K562 (cell line): ENCODE measurements around the gene NAV2. TPM values are rescaled to one million over a fixed set of nuclear protein-coding genes. Genes with fewer than 3 reads are reported as not detected.

Source experiments
- ARID4B ChIP-seq: sonication (generic); formaldehyde crosslinking; IDR thresholded peaks from 2 replicates; pipeline ENCODE4 v1.8.0; 2022; ENCODE audit warnings: mild to moderate bottlenecking, missing genetic modification reagents
- DACH1 ChIP-seq: fragments of 450-650 bp; IDR thresholded peaks from 2 replicates; pipeline ENCODE4 v1.6.1; 2018; ENCODE audit not compliant: partially characterized antibody
- FOXA3 ChIP-seq, 2 experiments: fragments of 450-650 bp in 1 of 2; sonication (generic) in 1 of 2; formaldehyde crosslinking; IDR thresholded peaks in 1 of 2; conservative IDR thresholded peaks in 1 of 2; 2 replicates each; pipeline versions ENCODE4 v1.4.0 to v1.8.0; 2020 to 2022; ENCODE audit warnings: mild to moderate bottlenecking in 2 of 2, missing genetic modification reagents in 1 of 2
- GATA2 ChIP-seq: sonication (generic); formaldehyde crosslinking; IDR thresholded peaks from 2 replicates; pipeline ENCODE4 v1.4.0; 2020; ENCODE audit warnings: mild to moderate bottlenecking, missing genetic modification reagents
- IRF9 ChIP-seq: fragments of 450-650 bp; IDR thresholded peaks from 2 replicates; pipeline ENCODE4 v1.6.1; 2016; ENCODE audit warnings: missing biosample characterization, missing genetic modification characterization
- LEF1 ChIP-seq: fragments of 450-650 bp; IDR thresholded peaks from 2 replicates; pipeline ENCODE4 v1.6.1; 2016; ENCODE audit warnings: mild to moderate bottlenecking
- NR2C2 ChIP-seq, 2 experiments: fragments of 200-800 bp in 1 of 2; sonication (Bioruptor generic) in 1 of 2; sonication (generic) in 1 of 2; formaldehyde crosslinking in 1 of 2; IDR thresholded peaks; 2 replicates each; pipeline versions ENCODE4 v1.6.1 to v1.8.0; 2016 to 2022; ENCODE audit warnings: mild to moderate bottlenecking in 1 of 2, missing compliant biosample characterization in 1 of 2, missing genetic modification characterization in 1 of 2, missing genetic modification reagents in 1 of 2
- PHF20 ChIP-seq: fragments of 450-650 bp; IDR thresholded peaks from 2 replicates; pipeline ENCODE4 v1.6.1; 2018; ENCODE audit not compliant: partially characterized antibody
- ZBTB17 ChIP-seq: fragments of 450-650 bp; formaldehyde crosslinking; IDR thresholded peaks from 2 replicates; pipeline ENCODE4 v1.4.0; 2020; ENCODE audit warnings: mild to moderate bottlenecking
- ZNF592 ChIP-seq: fragments of 450-650 bp; IDR thresholded peaks from 2 replicates; pipeline ENCODE4 v1.6.1; 2017; ENCODE audit warnings: antibody characterized with exemption, mild to moderate bottlenecking
- polyA plus RNA-seq, 8 experiments: library from polyadenylated mRNA; depleted of rRNA in 4 of 8; stranded (reverse) in 5 of 8; unstranded in 3 of 8; fragments of >200 nt; fragmentation: Nextera tagmentation in 2 of 8; fragmentation: Illumina TruSeq in 1 of 8; extraction: Ambion mirVana in 2 of 8; extraction: Trizol in 1 of 8; gene quantifications; 2 replicates each; pipeline versions ENCODE4 v1.2.1 to v1.2.3, GENCODE V29; 2011 to 2014; ENCODE audit warnings: inconsistent platforms in 1 of 8, missing spikeins in 1 of 8
- total RNA-seq, 7 experiments: library from RNA; depleted of rRNA in 6 of 7; stranded (reverse); fragments of >200 nt in 6 of 7; fragmentation: Illumina TruSeq in 2 of 7; extraction: Trizol in 2 of 7; gene quantifications; 2 replicates each; pipeline versions ENCODE4 v1.2.1 to v1.2.3, GENCODE V29; 2011 to 2021; ENCODE audit warnings: low replicate concordance in 1 of 7
- TF ChIP-seq, protein P1 (sequence below): fragments of 250-450 bp; sonication (Bioruptor Pico); IDR thresholded peaks from 2 replicates; pipeline ENCODE4 v1.4.0; 2020; ENCODE audit warnings: mild to moderate bottlenecking
- TF ChIP-seq, protein P2 (sequence below): IDR thresholded peaks from 2 replicates; pipeline ENCODE4 v1.6.1; 2012; ENCODE audit warnings: low read depth, low read length, improper control_type of control experiment, borderline replicate concordance

The NAV2 gene
- total and polyA plus RNA-seq, 9 of the 15 experiments (the other 6 are each of a cell fraction or from before 2014, with no cell fraction given) = 0.03 to 0.35 (median 0.05) TPM

DNA sequence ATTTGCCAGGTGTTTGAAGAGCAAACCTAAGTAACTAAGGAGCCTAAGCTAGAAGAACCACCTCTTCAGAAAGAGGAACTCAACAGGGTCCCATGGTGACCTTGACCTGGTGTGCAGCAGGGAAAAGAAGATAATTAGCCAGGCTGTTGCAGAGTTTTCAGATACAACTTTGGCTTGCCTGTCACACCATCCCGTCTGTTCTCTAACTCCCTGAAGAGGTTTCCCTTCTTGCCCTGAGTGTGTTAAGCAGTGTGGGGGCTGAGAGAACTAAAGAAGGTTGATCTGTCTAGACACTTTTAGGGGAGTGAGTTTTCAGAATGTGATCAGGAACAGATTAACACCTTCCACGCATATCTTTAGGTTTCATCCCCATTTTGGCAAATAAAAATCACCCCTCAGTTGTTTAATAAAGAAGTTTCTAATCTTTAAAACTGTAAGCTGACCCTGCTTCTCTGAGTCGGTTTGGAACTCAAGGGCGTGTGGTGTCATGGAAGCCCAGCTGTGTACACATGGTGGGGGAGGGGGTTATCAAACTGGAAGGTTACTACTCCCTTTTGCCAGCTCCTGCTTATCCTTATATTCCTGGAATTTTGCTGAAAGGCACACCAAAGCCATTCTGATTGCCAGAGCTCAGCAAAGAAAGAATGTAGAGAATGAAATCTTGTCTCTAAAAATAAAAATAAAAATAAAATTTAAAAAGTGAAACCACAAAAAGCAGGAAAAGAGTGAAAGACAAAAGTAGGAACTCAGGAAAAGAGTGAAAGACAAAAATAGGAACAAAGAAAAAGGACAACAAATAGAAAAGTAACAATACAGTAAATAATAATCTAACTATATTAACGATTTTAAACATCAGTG, 377.4 kb downstream of the NAV2 start (continued):
- TF ChIP-seq ZNF592 (0 out of 2 replicates have a peak, but pooled peaks have one; percentile 27), IRF9 (tag) (no peak), ARID4B (no peak), DACH1 (peak; percentile 78), GATA2 (CRISPR knock-in tag) (peak; percentile 61), LEF1 (peak; percentile 86), NR2C2 (CRISPR knock-in tag; IDR thresholded peaks at IDR 0.05) (no peak), NR2C2 (tag; IDR thresholded peaks at IDR 0.05) (peak; percentile 34), ZBTB17 (no peak), FOXA3 (CRISPR knock-in tag; conservative IDR thresholded peaks at IDR 0.05 in 1 of 2, IDR thresholded peaks at IDR 0.05 in 1 of 2) (peak; percentile 99 to 100), PHF20 (no peak)
- TF ChIP-seq, protein P1, sequence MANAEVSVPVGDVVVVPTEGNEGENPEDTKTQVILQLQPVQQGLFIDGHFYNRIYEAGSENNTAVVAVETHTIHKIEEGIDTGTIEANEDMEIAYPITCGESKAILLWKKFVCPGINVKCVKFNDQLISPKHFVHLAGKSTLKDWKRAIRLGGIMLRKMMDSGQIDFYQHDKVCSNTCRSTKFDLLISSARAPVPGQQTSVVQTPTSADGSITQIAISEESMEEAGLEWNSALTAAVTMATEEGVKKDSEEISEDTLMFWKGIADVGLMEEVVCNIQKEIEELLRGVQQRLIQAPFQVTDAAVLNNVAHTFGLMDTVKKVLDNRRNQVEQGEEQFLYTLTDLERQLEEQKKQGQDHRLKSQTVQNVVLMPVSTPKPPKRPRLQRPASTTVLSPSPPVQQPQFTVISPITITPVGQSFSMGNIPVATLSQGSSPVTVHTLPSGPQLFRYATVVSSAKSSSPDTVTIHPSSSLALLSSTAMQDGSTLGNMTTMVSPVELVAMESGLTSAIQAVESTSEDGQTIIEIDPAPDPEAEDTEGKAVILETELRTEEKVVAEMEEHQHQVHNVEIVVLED (CRISPR knock-in tag) = no peak
- TF ChIP-seq, protein P2, sequence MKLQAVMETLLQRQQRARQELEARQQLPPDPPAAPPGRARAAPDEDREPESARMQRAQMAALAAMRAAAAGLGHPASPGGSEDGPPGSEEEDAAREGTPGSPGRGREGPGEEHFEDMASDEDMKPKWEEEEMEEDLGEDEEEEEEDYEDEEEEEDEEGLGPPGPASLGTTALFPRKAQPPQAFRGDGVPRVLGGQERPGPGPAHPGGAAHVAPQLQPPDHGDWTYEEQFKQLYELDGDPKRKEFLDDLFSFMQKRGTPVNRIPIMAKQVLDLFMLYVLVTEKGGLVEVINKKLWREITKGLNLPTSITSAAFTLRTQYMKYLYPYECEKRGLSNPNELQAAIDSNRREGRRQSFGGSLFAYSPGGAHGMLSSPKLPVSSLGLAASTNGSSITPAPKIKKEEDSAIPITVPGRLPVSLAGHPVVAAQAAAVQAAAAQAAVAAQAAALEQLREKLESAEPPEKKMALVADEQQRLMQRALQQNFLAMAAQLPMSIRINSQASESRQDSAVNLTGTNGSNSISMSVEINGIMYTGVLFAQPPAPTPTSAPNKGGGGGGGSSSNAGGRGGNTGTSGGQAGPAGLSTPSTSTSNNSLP = no peak
